Kidney epithelial cell (primary cell): Measurements from ENCODE around the gene ARL13B. TPM values are rescaled to one million over a fixed set of nuclear protein-coding genes. Genes with fewer than 3 reads are reported as not detected.
"Not testable (repeated sequence)": the region's sequence is repeated elsewhere in the genome, so short reads cannot be mapped to it uniquely, and the experiment has no call there.

Source experiments
- DNase-seq: peaks from one replicate; pipeline ENCODE4 v3.0.0-alpha.2; 2010; ENCODE audit warnings: low read depth
- H3K27me3 ChIP-seq: 2 replicates; pipeline ENCODE4 v1.6.0; 2011; ENCODE audit warnings: low read length; ENCODE audit not compliant: control insufficient read depth, insufficient read depth
- H3K36me3 ChIP-seq: 2 replicates; pipeline ENCODE4 v1.5.1; 2011; ENCODE audit warnings: low read length; ENCODE audit not compliant: control insufficient read depth, insufficient read depth
- H3K4me3 ChIP-seq: 2 replicates; pipeline ENCODE4 v1.5.1; 2011; ENCODE audit warnings: low read depth, mild to moderate bottlenecking, control low read depth, low read length
- total RNA-seq: library from RNA; depleted of rRNA; stranded (reverse); fragments of >200 nt; gene quantifications from 2 replicates; pipeline ENCODE4 v1.2.3, GENCODE V29; 2015
- TF ChIP-seq, protein P1 (sequence below): IDR thresholded peaks from 2 replicates; pipeline ENCODE4 v1.5.1; 2011; ENCODE audit warnings: mild to moderate bottlenecking, moderate library complexity, low read length, control low read depth, inconsistent platforms; ENCODE audit not compliant: insufficient read depth, poor library complexity, severe bottlenecking

The ARL13B gene
- 9.7 and 11.4 TPM in 2 replicates for total RNA-seq

DNA sequence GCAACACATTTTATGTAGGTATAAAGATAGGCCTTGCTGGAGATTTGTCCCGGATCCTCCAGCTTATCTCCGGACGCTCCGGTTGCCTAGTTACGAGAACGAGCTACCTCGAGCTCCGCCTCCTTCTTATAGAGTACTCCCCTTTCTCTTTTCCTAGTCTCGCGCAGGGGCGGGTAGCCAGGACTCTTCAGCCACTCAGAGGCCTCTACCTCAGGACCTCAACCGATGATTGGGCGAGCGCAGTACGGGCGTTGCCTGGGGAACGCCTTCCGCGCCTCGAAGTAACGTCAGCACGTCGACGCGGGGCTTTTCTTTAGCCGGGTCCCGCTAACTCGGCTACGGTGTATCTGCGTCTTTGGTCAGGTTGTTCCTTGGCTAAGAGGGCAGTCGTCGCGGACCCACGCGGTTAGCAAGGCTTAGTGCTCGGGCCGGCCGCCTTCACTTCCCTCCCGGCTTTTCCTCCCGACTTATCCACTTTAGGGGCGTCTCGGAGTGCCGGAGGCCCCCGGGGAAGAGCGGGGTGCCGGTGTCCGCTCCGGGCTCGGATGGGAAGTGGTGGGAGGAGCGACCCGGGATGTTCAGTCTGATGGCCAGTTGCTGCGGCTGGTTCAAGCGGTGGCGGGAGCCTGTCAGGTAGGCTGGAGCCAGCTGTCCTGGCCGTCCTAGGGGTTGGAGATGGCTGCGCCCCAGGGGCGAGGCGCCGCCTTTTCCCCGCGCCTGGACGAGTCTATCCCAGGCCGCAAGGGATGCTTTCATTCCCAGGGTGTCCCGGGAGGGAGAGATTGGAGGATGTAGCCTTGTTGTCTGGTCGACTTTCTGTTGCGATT is at the start of gene ARL13B:
ARL13B (plus strand) TSS at position 306 of the 827 bp plus-strand sequence; CDS start at position 575, 269 bp downstream.
- TF ChIP-seq, protein P1, sequence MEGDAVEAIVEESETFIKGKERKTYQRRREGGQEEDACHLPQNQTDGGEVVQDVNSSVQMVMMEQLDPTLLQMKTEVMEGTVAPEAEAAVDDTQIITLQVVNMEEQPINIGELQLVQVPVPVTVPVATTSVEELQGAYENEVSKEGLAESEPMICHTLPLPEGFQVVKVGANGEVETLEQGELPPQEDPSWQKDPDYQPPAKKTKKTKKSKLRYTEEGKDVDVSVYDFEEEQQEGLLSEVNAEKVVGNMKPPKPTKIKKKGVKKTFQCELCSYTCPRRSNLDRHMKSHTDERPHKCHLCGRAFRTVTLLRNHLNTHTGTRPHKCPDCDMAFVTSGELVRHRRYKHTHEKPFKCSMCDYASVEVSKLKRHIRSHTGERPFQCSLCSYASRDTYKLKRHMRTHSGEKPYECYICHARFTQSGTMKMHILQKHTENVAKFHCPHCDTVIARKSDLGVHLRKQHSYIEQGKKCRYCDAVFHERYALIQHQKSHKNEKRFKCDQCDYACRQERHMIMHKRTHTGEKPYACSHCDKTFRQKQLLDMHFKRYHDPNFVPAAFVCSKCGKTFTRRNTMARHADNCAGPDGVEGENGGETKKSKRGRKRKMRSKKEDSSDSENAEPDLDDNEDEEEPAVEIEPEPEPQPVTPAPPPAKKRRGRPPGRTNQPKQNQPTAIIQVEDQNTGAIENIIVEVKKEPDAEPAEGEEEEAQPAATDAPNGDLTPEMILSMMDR = no peak
- Histone ChIP-seq H3K4me3 (peak within 1 kb of the TSS; percentile 79), H3K36me3 (no peaks in the 10 kb centered on the region), H3K27me3 (no peaks in the 10 kb centered on the region)
- peak; percentile 96 for DNase-seq

DNA sequence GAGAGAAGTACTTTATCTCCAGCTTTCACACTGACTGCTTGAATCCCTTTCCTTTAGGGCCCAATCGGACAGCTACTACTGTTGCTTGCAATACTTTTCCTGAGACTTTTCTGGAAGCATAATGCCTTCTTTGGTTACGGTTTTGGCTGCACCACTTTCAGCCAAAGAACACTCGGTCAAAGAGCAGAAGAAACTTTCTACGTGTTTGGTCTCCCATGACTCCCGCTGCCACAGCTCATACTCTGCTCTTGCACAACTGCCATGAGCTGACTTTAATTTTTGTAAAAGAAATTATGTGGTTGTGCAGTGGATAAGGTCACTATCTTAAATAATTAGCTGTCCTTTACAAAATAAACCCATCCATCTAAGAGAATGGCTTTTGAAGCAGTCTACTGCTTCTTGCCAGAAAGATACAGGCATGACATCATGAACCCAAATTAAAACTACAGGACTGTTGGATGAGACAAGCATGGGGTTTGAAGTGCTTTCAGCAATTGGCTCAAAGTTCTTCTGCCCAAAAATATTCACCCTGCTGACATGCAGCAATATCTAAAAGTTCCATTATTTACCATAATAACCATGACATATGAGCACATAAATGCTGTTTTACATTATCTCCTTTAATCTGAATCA is 48.2 kb upstream of the ARL13B start:
- Histone ChIP-seq H3K4me3 (no peak overlapping the region), H3K36me3 (no peaks in the 10 kb centered on the region), H3K27me3 (no peaks in the 10 kb centered on the region)
- TF ChIP-seq, protein P1 = no peak
- DNase-seq = no peak

DNA sequence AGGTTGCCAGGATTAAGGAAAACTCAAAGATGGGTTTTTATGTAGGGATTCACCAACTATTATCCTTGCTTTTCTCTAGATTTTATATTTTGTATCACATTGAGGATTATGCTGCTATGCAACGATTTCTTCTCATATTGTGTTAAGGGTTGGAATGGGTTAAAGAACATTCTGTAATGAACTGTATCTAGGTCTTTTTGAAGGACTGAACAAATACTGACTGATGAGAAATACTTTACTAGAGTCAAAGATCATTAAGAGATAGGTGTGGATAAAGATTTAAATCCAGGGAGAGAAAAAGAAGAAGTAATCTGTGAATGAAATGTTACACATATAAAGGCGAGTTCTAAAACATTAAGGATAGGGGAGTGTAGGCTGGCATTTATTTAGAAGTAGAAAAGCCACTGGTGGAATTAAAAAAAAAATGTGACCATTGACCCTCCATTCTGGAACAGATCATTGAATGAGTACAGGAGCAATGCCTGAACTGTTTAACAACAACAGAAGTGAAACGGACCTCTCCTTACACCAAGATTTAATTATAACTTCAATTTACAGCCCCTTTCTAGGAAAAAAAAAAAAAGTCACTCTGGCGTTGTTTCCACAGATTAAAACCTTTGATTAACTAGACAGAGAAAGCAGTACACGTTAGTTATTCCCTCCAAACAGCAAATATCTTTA is 45.4 kb upstream of the ARL13B start:
- H3K27me3 ChIP-seq = no peaks in the 10 kb centered on the region
- TF ChIP-seq, protein P1 = no peak
- no peak overlapping the region for H3K4me3 ChIP-seq
- H3K36me3 ChIP-seq = no peaks in the 10 kb centered on the region
- no peak for DNase-seq

DNA sequence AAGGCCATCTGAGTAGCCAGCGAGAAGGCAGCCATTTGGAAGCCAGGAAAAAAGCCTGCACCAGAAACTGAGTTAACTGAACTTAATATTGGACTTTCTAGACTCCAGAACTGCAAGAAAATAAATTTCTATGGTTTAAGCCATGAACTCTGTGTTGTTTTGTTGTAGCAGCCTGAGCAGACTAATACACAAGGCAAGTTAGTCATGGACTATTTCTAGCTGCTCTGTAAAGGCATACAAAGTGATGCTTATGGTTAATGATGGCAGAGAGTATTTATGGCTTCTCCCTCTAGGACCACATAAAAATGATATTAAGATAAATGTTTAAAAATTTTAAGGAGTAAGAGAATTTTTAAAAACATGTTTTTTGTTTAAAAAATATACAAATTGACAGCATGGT is 43.4 kb upstream of the ARL13B start:
- Histone ChIP-seq H3K27me3 (no peaks in the 10 kb centered on the region), H3K4me3 (no peak overlapping the region), H3K36me3 (no peaks in the 10 kb centered on the region)
- no peak for DNase-seq
- TF ChIP-seq, protein P1 = no peak

DNA sequence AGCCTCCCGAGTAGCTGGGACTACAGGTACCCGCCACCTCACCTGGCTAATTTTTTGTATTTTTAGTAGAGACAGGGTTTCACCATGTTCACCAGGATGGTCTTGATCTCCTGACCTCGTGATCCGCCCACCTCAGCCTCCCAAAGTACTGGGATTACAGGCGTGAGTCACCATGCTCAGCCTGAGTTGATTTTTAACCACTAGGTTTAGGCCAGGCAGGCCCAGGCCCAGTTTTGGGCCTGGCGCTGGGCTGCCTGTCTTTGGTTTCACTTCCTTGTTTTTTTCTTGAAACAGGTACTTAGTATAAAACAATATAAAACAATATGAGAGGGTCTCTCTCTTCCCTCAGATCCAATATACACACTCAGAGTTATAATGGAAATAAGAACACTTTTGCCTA is 42.5 kb upstream of the ARL13B start:
- not testable (repeated sequence) for DNase-seq

DNA sequence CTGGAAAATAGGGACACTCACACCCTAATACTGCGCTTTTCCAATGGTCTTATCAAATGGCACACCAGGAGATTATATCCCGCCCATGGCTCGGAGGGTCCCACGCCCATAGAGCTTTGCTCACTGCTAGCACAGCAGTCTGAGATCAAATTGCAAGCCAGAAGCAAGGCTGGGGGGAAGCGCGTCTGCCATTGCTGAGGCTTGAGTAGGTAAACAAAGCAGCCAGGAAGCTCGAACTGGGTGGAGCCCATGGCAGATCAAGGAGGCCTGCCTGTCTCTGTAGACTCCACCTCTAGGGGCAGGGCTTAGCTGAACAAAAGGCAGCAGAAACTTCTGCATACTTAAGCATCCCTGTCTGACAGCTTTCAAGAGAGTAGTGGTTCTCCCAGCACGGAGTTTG is 30.0 kb upstream of the ARL13B start:
- H3K27me3 ChIP-seq, H3K4me3 ChIP-seq, DNase-seq, H3K36me3 ChIP-seq: not testable (repeated sequence)

More for the DNA sequence above, 42.5 kb upstream of the ARL13B start:
- H3K27me3 ChIP-seq, H3K36me3 ChIP-seq, H3K4me3 ChIP-seq: not testable (repeated sequence)
